Endothelial cell (in vitro differentiated cells): ENCODE measurements around the gene WIZ. TPM values are rescaled to one million over a fixed set of nuclear protein-coding genes. Genes with fewer than 3 reads are reported as not detected.

Experiments
- DNase-seq: peaks from one replicate; pipeline ENCODE4 v3.0.0; 2021; ENCODE audit warnings: low spot score
- H3K27ac Mint-ChIP-seq: one replicate; pipeline ENCODE4 v1.8.0; 2021; ENCODE audit warnings: mixed read lengths, inconsistent platforms; ENCODE audit not compliant: unreplicated experiment
- H3K27me3 Mint-ChIP-seq: one replicate; pipeline ENCODE4 v1.8.0; 2021; ENCODE audit warnings: mild to moderate bottlenecking, moderate library complexity, mixed read lengths, inconsistent platforms; ENCODE audit not compliant: unreplicated experiment
- H3K36me3 Mint-ChIP-seq: one replicate; pipeline ENCODE4 v1.8.0; 2021; ENCODE audit warnings: mild to moderate bottlenecking, low read depth, mixed read lengths, inconsistent platforms; ENCODE audit not compliant: unreplicated experiment
- H3K4me1 Mint-ChIP-seq: one replicate; pipeline ENCODE4 v1.8.0; 2021; ENCODE audit warnings: mild to moderate bottlenecking, mixed read lengths, inconsistent platforms; ENCODE audit not compliant: unreplicated experiment
- H3K4me3 Mint-ChIP-seq: one replicate; pipeline ENCODE4 v1.8.0; 2021; ENCODE audit warnings: mild to moderate bottlenecking, mixed read lengths, inconsistent platforms; ENCODE audit not compliant: unreplicated experiment
- H3K9me3 Mint-ChIP-seq: one replicate; pipeline ENCODE4 v1.8.0; 2021; ENCODE audit warnings: mixed read lengths, inconsistent platforms; ENCODE audit not compliant: unreplicated experiment
- total RNA-seq: library from RNA; stranded (reverse); fragmentation: NEBNext Ultra II Directional; extraction: Animal tissue kit (Norgen Biotek cat#: 25700); gene quantifications from one replicate; pipeline ENCODE4 v1.2.1, GENCODE V29; 2021; ENCODE audit not compliant: unreplicated experiment
- TF ChIP-seq, protein P1 (sequence below): fragments of 200-600 bp; sonication (generic); IDR thresholded peaks from one replicate; pipeline ENCODE4 v1.5.0; 2021; ENCODE audit warnings: antibody characterized with exemption; ENCODE audit not compliant: unreplicated experiment

Gene WIZ
- total RNA-seq, 1 donor from 2014 or later, result 79.0 TPM

DNA sequence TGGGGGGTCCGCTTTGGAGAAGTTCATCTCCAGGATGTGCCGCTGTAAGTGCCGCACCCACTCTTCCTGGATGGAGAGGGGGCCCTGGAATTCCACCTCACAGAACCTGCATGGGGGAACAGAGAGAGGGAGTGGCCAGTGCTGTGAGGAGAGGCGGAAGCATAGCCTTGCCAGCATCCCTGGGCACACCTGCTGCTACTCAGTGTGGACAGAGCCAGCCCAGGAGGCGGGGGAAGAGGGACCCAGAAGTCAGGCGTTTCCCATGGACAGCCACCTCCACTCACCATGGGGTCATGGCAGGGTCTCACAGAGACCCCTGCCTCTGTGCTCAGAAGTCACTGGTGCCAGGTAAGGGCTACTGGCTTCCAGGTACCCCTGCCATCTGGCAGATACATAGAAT is 26.6 kb downstream of the WIZ start:
- Mint-ChIP-seq H3K4me1 (peaks cover 3% of the 10 kb centered on the region), H3K36me3 (peaks cover 33% of the 10 kb centered on the region), H3K27me3 (peaks cover 22% of the 10 kb centered on the region), H3K9me3 (no peaks in the 10 kb centered on the region), H3K4me3 (peak overlapping the region; percentile 25), H3K27ac (no peak overlapping the region)
- DNase-seq, result no peak
- TF ChIP-seq, protein P1, sequence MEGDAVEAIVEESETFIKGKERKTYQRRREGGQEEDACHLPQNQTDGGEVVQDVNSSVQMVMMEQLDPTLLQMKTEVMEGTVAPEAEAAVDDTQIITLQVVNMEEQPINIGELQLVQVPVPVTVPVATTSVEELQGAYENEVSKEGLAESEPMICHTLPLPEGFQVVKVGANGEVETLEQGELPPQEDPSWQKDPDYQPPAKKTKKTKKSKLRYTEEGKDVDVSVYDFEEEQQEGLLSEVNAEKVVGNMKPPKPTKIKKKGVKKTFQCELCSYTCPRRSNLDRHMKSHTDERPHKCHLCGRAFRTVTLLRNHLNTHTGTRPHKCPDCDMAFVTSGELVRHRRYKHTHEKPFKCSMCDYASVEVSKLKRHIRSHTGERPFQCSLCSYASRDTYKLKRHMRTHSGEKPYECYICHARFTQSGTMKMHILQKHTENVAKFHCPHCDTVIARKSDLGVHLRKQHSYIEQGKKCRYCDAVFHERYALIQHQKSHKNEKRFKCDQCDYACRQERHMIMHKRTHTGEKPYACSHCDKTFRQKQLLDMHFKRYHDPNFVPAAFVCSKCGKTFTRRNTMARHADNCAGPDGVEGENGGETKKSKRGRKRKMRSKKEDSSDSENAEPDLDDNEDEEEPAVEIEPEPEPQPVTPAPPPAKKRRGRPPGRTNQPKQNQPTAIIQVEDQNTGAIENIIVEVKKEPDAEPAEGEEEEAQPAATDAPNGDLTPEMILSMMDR, result no peak

DNA sequence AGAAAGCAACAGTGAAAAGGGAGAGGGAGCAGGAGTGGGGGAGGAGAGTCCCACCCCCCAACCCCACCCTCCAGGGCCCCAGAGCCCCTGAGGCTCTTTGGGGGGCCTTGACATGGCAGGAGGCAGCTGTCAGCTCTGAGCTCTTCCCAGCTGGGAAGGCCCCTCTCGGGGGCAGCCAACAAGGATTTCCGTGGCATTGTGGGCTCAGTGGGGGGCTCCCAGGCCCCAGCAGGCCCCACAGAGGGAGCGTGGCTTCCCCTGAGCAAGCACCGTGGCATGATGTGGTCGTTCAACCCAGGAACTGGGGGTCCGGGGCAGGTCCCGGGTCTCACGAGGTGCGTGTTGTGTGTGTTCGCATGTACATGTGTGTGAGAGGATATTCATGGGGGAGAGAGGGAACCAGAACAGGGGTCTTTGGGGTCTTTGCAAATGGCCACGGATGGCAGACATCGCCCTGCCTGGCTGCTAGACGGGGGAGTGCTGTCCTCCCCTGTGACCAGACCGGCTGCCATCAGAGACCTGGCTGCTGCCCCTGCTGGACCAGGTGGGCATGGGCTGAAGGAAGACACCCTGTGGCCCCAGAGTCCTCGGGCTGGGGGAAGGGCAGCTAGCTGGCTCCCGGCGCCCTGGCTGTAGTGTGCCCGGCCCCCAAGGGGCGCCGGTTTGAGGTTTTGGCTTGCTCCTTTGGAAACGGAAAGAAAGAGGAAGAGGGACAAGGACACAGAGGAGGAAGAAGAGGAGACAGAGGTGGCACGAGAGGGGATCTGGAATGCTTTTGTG is 27.3 kb downstream of the WIZ start:
- H3K4me1 Mint-ChIP-seq, result peaks cover 9% of the 10 kb centered on the region
- H3K4me3 Mint-ChIP-seq, result peak overlapping the region; percentile 77

DNA sequence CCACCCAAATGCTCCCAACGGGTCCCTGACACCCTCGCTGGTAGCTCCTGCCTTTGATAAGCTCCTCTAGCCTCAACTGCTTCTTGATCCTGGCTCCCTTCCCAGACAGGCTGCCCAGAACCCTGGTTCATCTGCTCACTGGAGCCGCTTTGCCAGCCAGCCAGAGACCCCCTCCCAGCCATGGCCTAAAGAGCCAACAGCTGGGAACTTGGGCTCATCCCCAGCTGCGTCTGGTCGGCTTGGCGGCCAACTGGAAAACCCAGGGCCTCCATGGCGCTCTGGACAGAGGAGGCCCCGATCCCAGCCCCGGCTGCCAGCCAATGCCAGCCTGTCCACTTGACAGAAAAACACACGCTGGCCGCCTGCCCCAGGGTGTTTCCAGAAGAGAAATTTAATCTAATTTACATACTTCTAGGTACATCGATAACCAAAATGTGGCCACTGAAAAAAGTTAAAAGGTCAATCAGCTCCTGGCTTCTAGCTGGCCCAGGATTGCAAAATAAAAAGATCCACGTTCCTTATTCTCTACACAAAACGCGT is 28.0 kb downstream of the WIZ start:
- TF ChIP-seq, protein P1, result no peak
- peak overlapping the region; percentile 77 for H3K4me3 Mint-ChIP-seq

More for the DNA sequence above, 27.3 kb downstream of the WIZ start:
- H3K27me3 Mint-ChIP-seq, result peaks cover 23% of the 10 kb centered on the region
- no peak overlapping the region for H3K27ac Mint-ChIP-seq
- H3K36me3 Mint-ChIP-seq, result peaks cover 33% of the 10 kb centered on the region
- H3K9me3 Mint-ChIP-seq, result no peaks in the 10 kb centered on the region
- TF ChIP-seq, protein P1, result no peak
- DNase-seq, result no peak

DNA sequence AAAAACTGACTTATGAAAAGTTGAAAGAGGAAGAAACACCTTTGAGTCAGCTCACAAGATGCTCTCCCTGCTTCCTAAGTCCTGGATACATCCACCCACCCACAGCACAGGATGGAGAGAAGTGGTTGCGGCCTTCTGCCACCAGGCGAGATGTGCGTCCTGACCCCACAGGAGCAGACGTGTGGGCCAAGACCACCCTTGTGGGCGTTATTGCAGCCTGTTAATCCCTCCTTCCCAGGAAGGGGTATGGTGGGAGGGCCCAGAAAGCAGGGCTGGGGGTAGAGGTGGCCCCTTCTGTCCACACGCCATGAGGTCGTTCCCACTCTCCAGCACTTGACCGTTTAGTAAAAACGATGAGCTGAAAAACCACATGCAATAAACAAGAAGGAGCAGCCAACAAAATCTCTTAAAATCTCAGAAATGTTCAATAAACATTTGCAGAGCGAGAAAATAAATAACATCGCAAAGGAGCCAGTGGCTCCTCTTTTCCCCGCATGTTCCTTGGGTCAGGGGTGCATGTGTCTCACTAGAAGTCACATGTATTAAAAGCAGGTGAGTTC is 28.5 kb downstream of the WIZ start:
- Mint-ChIP-seq H3K4me3 (no peak overlapping the region), H3K4me1 (peaks cover 18% of the 10 kb centered on the region), H3K27ac (no peak overlapping the region), H3K9me3 (no peaks in the 10 kb centered on the region), H3K27me3 (peaks cover 14% of the 10 kb centered on the region), H3K36me3 (peaks cover 24% of the 10 kb centered on the region)
- TF ChIP-seq, protein P1, result no peak
- no peak for DNase-seq

More for the DNA sequence above, 28.0 kb downstream of the WIZ start:
- peaks cover 28% of the 10 kb centered on the region for H3K36me3 Mint-ChIP-seq
- H3K27ac Mint-ChIP-seq, result no peak overlapping the region
- H3K27me3 Mint-ChIP-seq, result peaks cover 18% of the 10 kb centered on the region
- no peaks in the 10 kb centered on the region for H3K9me3 Mint-ChIP-seq
- H3K4me1 Mint-ChIP-seq, result peaks cover 14% of the 10 kb centered on the region
- no peak for DNase-seq
